ENCODE measurements around the gene GRIN2A.

Gene GRIN2A

GRCh38 chr16:10045291-10045775 is 136.9 kb downstream of the GRIN2A start:
- Histone ChIP-seq H3K9ac (ENCODE audit: low read length) (no peak overlapping the region), H3K4me1 (ENCODE audit: insufficient read depth, low read length) (no peaks in the 10 kb centered on the region), H3K4me3 (ENCODE audit: low read depth in 1 of 2, low read length in 2 of 2) (no peak overlapping the region), H3K27ac (ENCODE audit: low read depth, low read length) (no peak overlapping the region), H3K36me3 (ENCODE audit: insufficient read depth, low read length) (no peaks in the 10 kb centered on the region), H3K9me3 (ENCODE audit: low read length) (no peaks in the 10 kb centered on the region), H3K27me3 (ENCODE audit: control insufficient read depth in 1 of 2, insufficient read depth in 2 of 2, low read length in 2 of 2) (no peaks in the 10 kb centered on the region)

DNA sequence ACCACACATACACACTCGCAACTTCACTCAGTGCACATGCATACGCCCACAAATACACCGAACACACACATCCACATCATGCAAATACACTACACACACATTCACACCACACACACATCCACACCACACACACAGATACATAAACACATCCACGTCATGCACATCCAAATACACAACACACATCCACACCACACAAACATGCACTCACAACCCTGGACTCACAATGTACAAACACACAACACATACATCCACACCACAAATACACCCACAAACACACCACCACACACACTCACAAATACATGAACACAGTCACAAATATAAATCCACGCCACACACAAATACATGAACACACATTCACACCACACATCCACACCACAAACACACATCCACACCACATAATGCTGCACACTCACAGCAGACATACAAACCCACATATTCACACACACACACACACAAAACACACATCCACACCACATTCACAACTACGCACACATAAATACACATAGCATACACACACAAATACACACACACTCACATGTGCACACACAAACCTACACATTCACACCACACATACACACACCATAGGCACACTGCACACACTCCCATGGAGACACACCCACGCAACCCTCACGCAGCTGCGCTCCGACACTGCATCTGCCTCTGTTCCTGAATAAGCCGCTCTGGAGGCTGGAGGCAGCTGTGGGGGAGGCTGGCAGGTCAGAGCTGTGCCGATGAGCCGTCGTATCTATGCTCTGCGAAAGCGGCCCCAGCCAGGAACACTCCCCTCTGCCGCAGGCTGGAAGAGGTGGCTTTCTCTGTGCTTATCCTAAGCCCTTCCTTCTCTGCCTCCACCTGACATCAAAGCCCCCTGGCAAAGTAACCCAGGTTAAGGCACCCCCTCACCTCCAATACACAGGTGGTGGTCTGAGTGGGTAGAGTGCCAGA is 141.8 kb downstream of the GRIN2A start:
- Histone ChIP-seq H3K9me3 (ENCODE audit: low read length) (no peaks in the 10 kb centered on the region), H3K4me3 (ENCODE audit: low read depth in 1 of 2, low read length in 2 of 2) (no peak overlapping the region), H3K27ac (ENCODE audit: low read depth, low read length) (no peak overlapping the region), H3K36me3 (ENCODE audit: insufficient read depth, low read length) (no peaks in the 10 kb centered on the region), H3K4me1 (ENCODE audit: insufficient read depth, low read length) (peaks cover 7% of the 10 kb centered on the region), H3K9ac (ENCODE audit: low read length) (no peak overlapping the region), H3K27me3 (ENCODE audit: control insufficient read depth in 1 of 2, insufficient read depth in 2 of 2, low read length in 2 of 2) (no peaks in the 10 kb centered on the region)

DNA sequence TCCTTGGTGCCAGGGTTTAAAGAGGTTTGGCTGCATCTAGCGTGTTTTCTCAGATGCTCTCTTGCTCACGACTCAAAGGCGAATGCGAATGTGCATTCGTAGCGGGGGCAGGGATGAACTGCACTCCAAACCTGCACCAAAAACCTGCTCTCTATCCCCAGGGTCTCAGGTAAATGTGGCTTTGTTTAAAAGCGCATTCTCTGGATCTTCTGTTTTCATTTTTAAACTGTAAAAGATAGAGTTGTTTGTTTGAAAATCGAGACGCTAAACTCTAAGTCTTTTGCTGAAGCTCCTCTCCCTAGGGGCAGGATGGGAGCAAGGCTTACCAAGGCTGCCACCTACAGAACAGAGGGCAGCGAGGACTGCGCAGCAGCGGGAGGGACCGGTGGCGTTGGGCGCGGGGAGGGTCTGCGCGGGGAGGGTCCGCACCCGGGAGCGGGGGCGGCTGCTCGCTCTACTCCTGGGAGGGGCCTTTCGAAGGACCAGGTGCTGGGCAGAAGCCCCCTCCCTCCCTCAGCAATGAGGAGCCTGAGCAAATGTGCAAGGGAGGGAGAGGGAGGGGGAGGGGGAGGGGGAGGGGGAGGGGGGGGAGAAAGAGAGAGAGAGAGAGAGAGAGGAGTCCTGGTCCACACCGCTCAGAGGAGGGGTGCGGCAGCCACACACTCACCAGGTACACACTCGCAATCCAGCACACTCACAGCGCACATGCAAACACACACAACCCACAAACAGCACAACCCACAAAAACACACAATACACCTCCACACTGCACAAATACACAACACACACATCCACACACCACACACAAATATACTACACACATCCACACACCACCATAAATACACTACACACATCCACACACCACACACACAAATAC is 142.8 kb downstream of the GRIN2A start:
- peak overlapping the region; percentile 22 to 43 for H3K4me3 ChIP-seq (ENCODE audit: low read depth in 1 of 2, low read length in 2 of 2)
- no peak overlapping the region for H3K27ac ChIP-seq (ENCODE audit: low read depth, low read length)
- H3K36me3 ChIP-seq (ENCODE audit: insufficient read depth, low read length) = no peaks in the 10 kb centered on the region
- no peak overlapping the region for H3K9ac ChIP-seq (ENCODE audit: low read length)
- no peaks in the 10 kb centered on the region for H3K9me3 ChIP-seq (ENCODE audit: low read length)
- no peaks in the 10 kb centered on the region for H3K27me3 ChIP-seq (ENCODE audit: control insufficient read depth in 1 of 2, insufficient read depth in 2 of 2, low read length in 2 of 2)
- peaks cover 7% of the 10 kb centered on the region for H3K4me1 ChIP-seq (ENCODE audit: insufficient read depth, low read length)

- H3K4me3 ChIP-seq (ENCODE audit: low read depth in 1 of 2, low read length in 2 of 2) = no peak overlapping the region
- H3K4me1 ChIP-seq (ENCODE audit: insufficient read depth, low read length) = peaks cover 7% of the 10 kb centered on the region
These were observed 144.5 kb downstream of the GRIN2A start for GRCh38 chr16:10037751-10038150.

GRCh38 chr16:10036956-10037355 is 145.3 kb downstream of the GRIN2A start:
- no peaks in the 10 kb centered on the region for H3K9me3 ChIP-seq (ENCODE audit: low read length)
- peaks cover 7% of the 10 kb centered on the region for H3K4me1 ChIP-seq (ENCODE audit: insufficient read depth, low read length)
- H3K27me3 ChIP-seq (ENCODE audit: control insufficient read depth in 1 of 2, insufficient read depth in 2 of 2, low read length in 2 of 2) = no peaks in the 10 kb centered on the region
- no peak overlapping the region for H3K27ac ChIP-seq (ENCODE audit: low read depth, low read length)
- H3K36me3 ChIP-seq (ENCODE audit: insufficient read depth, low read length) = no peaks in the 10 kb centered on the region
- no peak overlapping the region for H3K9ac ChIP-seq (ENCODE audit: low read length)
- no peak overlapping the region for H3K4me3 ChIP-seq (ENCODE audit: low read depth in 1 of 2, low read length in 2 of 2)

More at GRCh38 chr16:10037751-10038150, 144.5 kb downstream of the GRIN2A start:
- Histone ChIP-seq H3K27me3 (ENCODE audit: control insufficient read depth in 1 of 2, insufficient read depth in 2 of 2, low read length in 2 of 2) (no peaks in the 10 kb centered on the region), H3K27ac (ENCODE audit: low read depth, low read length) (no peak overlapping the region), H3K9me3 (ENCODE audit: low read length) (no peaks in the 10 kb centered on the region), H3K9ac (ENCODE audit: low read length) (no peak overlapping the region), H3K36me3 (ENCODE audit: insufficient read depth, low read length) (no peaks in the 10 kb centered on the region)

- Histone ChIP-seq H3K4me1 (ENCODE audit: insufficient read depth, low read length) (no peaks in the 10 kb centered on the region), H3K27me3 (ENCODE audit: control insufficient read depth in 1 of 2, insufficient read depth in 2 of 2, low read length in 2 of 2) (no peaks in the 10 kb centered on the region), H3K36me3 (ENCODE audit: insufficient read depth, low read length) (no peaks in the 10 kb centered on the region), H3K9ac (ENCODE audit: low read length) (no peak overlapping the region), H3K27ac (ENCODE audit: low read depth, low read length) (no peak overlapping the region), H3K4me3 (ENCODE audit: low read depth in 1 of 2, low read length in 2 of 2) (no peak overlapping the region), H3K9me3 (ENCODE audit: low read length) (no peaks in the 10 kb centered on the region)
These were observed 148.7 kb downstream of the GRIN2A start for GRCh38 chr16:10033556-10033955.

GRCh38 chr16:10031955-10032354 is 150.3 kb downstream of the GRIN2A start:
- Histone ChIP-seq H3K27ac (ENCODE audit: low read depth, low read length) (no peak overlapping the region), H3K4me1 (ENCODE audit: insufficient read depth, low read length) (no peaks in the 10 kb centered on the region), H3K4me3 (ENCODE audit: low read depth in 1 of 2, low read length in 2 of 2) (no peak overlapping the region), H3K36me3 (ENCODE audit: insufficient read depth, low read length) (no peaks in the 10 kb centered on the region), H3K9ac (ENCODE audit: low read length) (no peak overlapping the region), H3K27me3 (ENCODE audit: control insufficient read depth in 1 of 2, insufficient read depth in 2 of 2, low read length in 2 of 2) (no peaks in the 10 kb centered on the region), H3K9me3 (ENCODE audit: low read length) (no peaks in the 10 kb centered on the region)

- no peaks in the 10 kb centered on the region for H3K9me3 ChIP-seq (ENCODE audit: low read length)
- no peaks in the 10 kb centered on the region for H3K36me3 ChIP-seq (ENCODE audit: insufficient read depth, low read length)
- no peak overlapping the region for H3K4me3 ChIP-seq (ENCODE audit: low read depth in 1 of 2, low read length in 2 of 2)
- no peaks in the 10 kb centered on the region for H3K4me1 ChIP-seq (ENCODE audit: insufficient read depth, low read length)
- no peak overlapping the region for H3K9ac ChIP-seq (ENCODE audit: low read length)
- H3K27ac ChIP-seq (ENCODE audit: low read depth, low read length) = no peak overlapping the region
- H3K27me3 ChIP-seq (ENCODE audit: control insufficient read depth in 1 of 2, insufficient read depth in 2 of 2, low read length in 2 of 2) = no peaks in the 10 kb centered on the region
These were observed 150.8 kb downstream of the GRIN2A start for GRCh38 chr16:10031473-10031872.

DNA sequence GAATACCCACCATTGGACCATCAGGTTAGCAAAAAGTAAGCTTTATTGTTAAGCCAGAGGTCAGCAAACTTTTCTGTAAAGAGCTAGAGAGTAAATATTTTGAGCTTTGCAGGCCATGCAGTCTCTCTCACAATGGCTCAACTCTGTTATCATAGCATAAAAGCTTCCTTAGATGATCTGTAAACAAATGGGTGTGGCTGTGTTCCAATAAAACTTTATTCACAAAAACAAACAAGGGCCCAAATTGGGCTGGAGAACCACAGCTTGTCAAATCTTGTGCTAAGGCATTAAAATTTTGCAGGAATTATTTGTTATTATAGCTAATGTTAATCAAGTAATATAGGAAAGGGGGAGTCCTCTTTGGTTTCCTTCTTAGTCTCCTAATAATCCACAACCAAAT is 153.6 kb downstream of the GRIN2A start:
- no peaks in the 10 kb centered on the region for H3K9me3 ChIP-seq (ENCODE audit: low read length)
- no peaks in the 10 kb centered on the region for H3K36me3 ChIP-seq (ENCODE audit: insufficient read depth, low read length)
- no peaks in the 10 kb centered on the region for H3K4me1 ChIP-seq (ENCODE audit: insufficient read depth, low read length)
- no peaks in the 10 kb centered on the region for H3K27me3 ChIP-seq (ENCODE audit: control insufficient read depth in 1 of 2, insufficient read depth in 2 of 2, low read length in 2 of 2)
- no peak overlapping the region for H3K27ac ChIP-seq (ENCODE audit: low read depth, low read length)
- H3K4me3 ChIP-seq (ENCODE audit: low read depth in 1 of 2, low read length in 2 of 2) = no peak overlapping the region
- H3K9ac ChIP-seq (ENCODE audit: low read length) = no peak overlapping the region

- H3K27ac ChIP-seq (ENCODE audit: low read depth, low read length) = no peak overlapping the region
- H3K9ac ChIP-seq (ENCODE audit: low read length) = no peak overlapping the region
- no peaks in the 10 kb centered on the region for H3K4me1 ChIP-seq (ENCODE audit: insufficient read depth, low read length)
These were observed 154.7 kb downstream of the GRIN2A start for GRCh38 chr16:10027553-10027952.

DNA sequence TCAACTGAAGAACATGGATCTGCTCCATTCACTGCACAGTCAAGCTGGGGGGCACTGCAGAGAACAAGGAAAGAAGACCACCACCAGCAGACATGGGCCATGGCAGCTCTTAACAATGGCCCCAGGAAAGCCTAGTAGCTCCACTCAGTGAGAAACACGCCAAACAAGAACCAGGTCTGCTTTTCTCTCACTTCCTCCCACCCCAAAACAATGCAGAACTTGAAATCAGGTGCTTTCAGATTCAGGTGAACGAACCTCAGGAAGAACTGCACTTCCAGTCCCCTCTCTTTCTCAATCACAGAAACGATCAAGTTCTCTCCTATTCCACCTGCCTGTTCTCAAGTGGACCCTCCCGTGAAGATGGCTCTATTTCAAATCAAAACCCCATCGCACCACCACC is 155.6 kb downstream of the GRIN2A start:
- Histone ChIP-seq H3K9me3 (ENCODE audit: low read length) (no peaks in the 10 kb centered on the region), H3K27me3 (ENCODE audit: control insufficient read depth in 1 of 2, insufficient read depth in 2 of 2, low read length in 2 of 2) (no peaks in the 10 kb centered on the region), H3K9ac (ENCODE audit: low read length) (no peak overlapping the region), H3K36me3 (ENCODE audit: insufficient read depth, low read length) (no peaks in the 10 kb centered on the region), H3K27ac (ENCODE audit: low read depth, low read length) (no peak overlapping the region), H3K4me3 (ENCODE audit: low read depth in 1 of 2, low read length in 2 of 2) (no peak overlapping the region), H3K4me1 (ENCODE audit: insufficient read depth, low read length) (no peaks in the 10 kb centered on the region)

More at GRCh38 chr16:10027553-10027952, 154.7 kb downstream of the GRIN2A start:
- Histone ChIP-seq H3K36me3 (ENCODE audit: insufficient read depth, low read length) (no peaks in the 10 kb centered on the region), H3K4me3 (ENCODE audit: low read depth in 1 of 2, low read length in 2 of 2) (no peak overlapping the region), H3K9me3 (ENCODE audit: low read length) (no peaks in the 10 kb centered on the region), H3K27me3 (ENCODE audit: control insufficient read depth in 1 of 2, insufficient read depth in 2 of 2, low read length in 2 of 2) (no peaks in the 10 kb centered on the region)
